Lung (tissue), 12 donors: ENCODE data around the gene RPS2. TPM values are rescaled to one million over a fixed set of nuclear protein-coding genes. Genes with fewer than 3 reads are reported as not detected.
"Not testable (repeated sequence)": the region's sequence is repeated elsewhere in the genome, so short reads cannot be mapped to it uniquely, and the experiment has no call there.

ENCODE experiments used
- ATAC-seq: fragments of 200-7000 bp; cut with Tn5 transposase; one replicate; pipeline ENCODE4 v1.9.1; 2020; ENCODE audit warnings: moderate number of reproducible peaks; ENCODE audit not compliant: insufficient read depth, low FRiP score
- DNase-seq, 3 donors: peaks; one replicate each; pipeline ENCODE4 v3.0.0-alpha.2; 2013 to 2017
- H3K27ac ChIP-seq, 2 donors: one replicate each; pipeline ENCODE4 v1.5.1; 2013; ENCODE audit warnings: mild to moderate bottlenecking in 2 of 2, moderate library complexity in 2 of 2, control low read depth in 1 of 2, inconsistent platforms in 1 of 2, low read depth in 1 of 2, low read length in 1 of 2
- H3K27me3 ChIP-seq, 3 donors: one replicate each; pipeline ENCODE4 v1.5.1; 2013; ENCODE audit warnings: low read length in 2 of 3; ENCODE audit not compliant: control insufficient read depth in 3 of 3, insufficient read depth in 3 of 3
- H3K36me3 ChIP-seq, 4 donors: one replicate each; pipeline ENCODE4 v1.5.1; 2013; ENCODE audit warnings: low read length in 4 of 4, mild to moderate bottlenecking in 1 of 4, moderate library complexity in 1 of 4; ENCODE audit not compliant: control insufficient read depth in 4 of 4, insufficient read depth in 4 of 4
- H3K4me1 ChIP-seq, 5 donors: one replicate each; pipeline ENCODE4 v1.5.1; 2013; ENCODE audit warnings: low read length in 5 of 5, mild to moderate bottlenecking in 2 of 5, moderate library complexity in 1 of 5; ENCODE audit not compliant: control insufficient read depth in 5 of 5, insufficient read depth in 5 of 5
- H3K4me3 ChIP-seq: one replicate; pipeline ENCODE4 v1.5.1; 2013; ENCODE audit warnings: mild to moderate bottlenecking, control low read depth, moderate library complexity
- H3K9ac ChIP-seq, 2 donors: one replicate each; pipeline ENCODE4 v1.5.1; 2013; ENCODE audit warnings: low read length in 2 of 2, control low read depth in 1 of 2; ENCODE audit not compliant: insufficient read depth in 1 of 2
- H3K9me3 ChIP-seq, 4 donors: one replicate each; pipeline ENCODE4 v1.5.1; 2013; ENCODE audit warnings: low read length in 3 of 4, mild to moderate bottlenecking in 1 of 4, moderate library complexity in 1 of 4; ENCODE audit not compliant: control insufficient read depth in 4 of 4, insufficient read depth in 3 of 4
- WGBS, 2 donors: extraction: QIAGEN DNeasy Blood & Tissue Kit; methylation state at CpG; one replicate each; pipeline ENCODE4 v1.1.7; 2013; 5-methylcytosine and 5-hydroxymethylcytosine counted together
- polyA plus RNA-seq, 2 donors: library from polyadenylated mRNA; stranded (reverse); fragments of 200-250 nt; gene quantifications; one replicate each; pipeline ENCODE4 v1.2.1, GENCODE V29; 2013
- total RNA-seq, 2 donors: library from RNA; depleted of rRNA in 1 of 2; stranded (reverse); fragments of >200 nt in 1 of 2; gene quantifications; one replicate each; pipeline ENCODE4 v1.2.1, GENCODE V29; 2014 to 2021
- TF ChIP-seq, protein P1 (sequence below): IDR thresholded peaks from 2 replicates; pipeline ENCODE4 v1.5.1; 2012; ENCODE audit warnings: mild to moderate bottlenecking; ENCODE audit errors: control extremely low read depth, extremely low read depth
- donor health status: control.
- donor health status: control.
- donor health status: Bipolar disorder and iron deficiency.
- donor health status: healthy.
- donor health status: DM: yes; HTN: yes; CAD: no.

Gene RPS2
- total and polyA plus RNA-seq, 4 donors = 1,331 to 5,214 (median 2,779) TPM

DNA sequence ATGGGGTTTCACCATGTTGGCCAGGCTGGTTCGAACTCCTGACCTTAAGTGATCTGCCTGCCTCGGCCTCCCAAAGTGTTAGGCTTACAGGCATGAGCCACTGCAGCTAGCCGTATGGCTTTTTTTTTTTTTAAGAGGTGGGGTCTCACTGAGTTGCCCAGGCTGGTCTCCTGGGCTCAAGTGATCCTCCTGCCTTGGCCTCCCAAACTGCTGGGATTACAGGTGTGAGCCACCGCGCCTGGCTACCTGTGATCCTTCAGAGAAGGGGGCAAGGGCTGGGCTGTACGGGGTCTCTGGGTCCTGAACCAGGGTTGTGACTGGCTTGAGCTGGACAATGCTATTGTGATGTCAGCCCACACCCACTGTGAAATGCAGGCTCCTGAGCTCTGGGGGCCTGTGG is 1.8 kb upstream of the RPS2 start, which contains the start of gene RNF151:
RNF151 (plus strand) TSS at position 397 of the 400 bp plus-strand sequence. CDS start 26 bp downstream, outside the sequence.
- H3K4me1 ChIP-seq = peaks cover 3 to 26% (median 6%) of the 10 kb centered on the region in 5 donors
- no peaks in the 10 kb centered on the region for H3K27me3 ChIP-seq
- DNase-seq = no peak
- ATAC-seq = no peak
- H3K36me3 ChIP-seq = peaks cover 6 to 18% (median 15%) of the 10 kb centered on the region in 4 donors
- H3K9ac ChIP-seq = peak within 1 kb of the TSS; percentile 76 to 78
- WGBS, 2 donors = 99 to 100% methylated on average over 6 of the region's 6 CpGs
- TF ChIP-seq, protein P1, sequence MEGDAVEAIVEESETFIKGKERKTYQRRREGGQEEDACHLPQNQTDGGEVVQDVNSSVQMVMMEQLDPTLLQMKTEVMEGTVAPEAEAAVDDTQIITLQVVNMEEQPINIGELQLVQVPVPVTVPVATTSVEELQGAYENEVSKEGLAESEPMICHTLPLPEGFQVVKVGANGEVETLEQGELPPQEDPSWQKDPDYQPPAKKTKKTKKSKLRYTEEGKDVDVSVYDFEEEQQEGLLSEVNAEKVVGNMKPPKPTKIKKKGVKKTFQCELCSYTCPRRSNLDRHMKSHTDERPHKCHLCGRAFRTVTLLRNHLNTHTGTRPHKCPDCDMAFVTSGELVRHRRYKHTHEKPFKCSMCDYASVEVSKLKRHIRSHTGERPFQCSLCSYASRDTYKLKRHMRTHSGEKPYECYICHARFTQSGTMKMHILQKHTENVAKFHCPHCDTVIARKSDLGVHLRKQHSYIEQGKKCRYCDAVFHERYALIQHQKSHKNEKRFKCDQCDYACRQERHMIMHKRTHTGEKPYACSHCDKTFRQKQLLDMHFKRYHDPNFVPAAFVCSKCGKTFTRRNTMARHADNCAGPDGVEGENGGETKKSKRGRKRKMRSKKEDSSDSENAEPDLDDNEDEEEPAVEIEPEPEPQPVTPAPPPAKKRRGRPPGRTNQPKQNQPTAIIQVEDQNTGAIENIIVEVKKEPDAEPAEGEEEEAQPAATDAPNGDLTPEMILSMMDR = no peak
- peak within 1 kb of the TSS; percentile 71 for H3K4me3 ChIP-seq
- H3K9me3 ChIP-seq = no peaks in the 10 kb centered on the region
- peak within 1 kb of the TSS in 1 of 2 donors; percentile 97 for H3K27ac ChIP-seq

DNA sequence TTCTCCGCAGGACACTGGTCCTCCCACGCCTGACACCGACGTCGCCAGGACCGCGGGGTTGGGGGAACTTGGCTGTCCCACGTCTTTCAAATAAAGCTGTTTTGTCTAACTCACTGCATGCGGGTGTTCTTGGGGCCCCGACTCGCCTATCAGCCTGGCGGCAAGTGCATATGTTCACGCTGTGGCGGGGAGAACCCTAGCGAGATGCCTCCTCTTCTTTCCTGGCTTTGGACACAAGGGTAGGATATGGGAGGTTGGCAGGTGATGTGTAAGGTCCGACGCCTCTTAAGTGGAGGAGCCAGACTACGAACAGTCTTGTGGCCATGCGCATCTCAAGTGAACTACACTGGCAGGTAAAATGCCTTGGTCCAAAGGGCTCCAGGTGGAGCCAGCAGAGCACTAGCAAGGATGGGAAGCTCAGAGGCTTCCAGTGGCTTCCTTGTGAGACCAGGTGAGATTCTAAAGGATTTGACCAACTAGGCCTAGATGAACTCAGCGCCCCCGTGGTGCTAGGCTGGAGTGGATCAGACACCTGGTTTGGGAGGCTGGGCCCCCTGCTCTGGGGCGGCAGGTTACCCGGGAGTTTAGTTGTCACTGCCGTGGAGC is 873 bp upstream of the RPS2 start:
- TF ChIP-seq, protein P1 = no peak
- Histone ChIP-seq H3K27me3 (no peaks in the 10 kb centered on the region), H3K27ac (peak overlapping the region; percentile 97), H3K9ac (peak overlapping the region; percentile 76 to 78), H3K9me3 (no peaks in the 10 kb centered on the region), H3K36me3 (peaks cover 7 to 20% (median 16%) of the 10 kb centered on the region in 4 donors), H3K4me1 (peaks cover 5 to 27% (median 7%) of the 10 kb centered on the region in 5 donors), H3K4me3 (peak overlapping the region; percentile 71)
- ATAC-seq = no peak
- WGBS, 2 donors = 23 to 27% methylated on average over 24 of the region's 24 CpGs
- DNase-seq = no peak

DNA sequence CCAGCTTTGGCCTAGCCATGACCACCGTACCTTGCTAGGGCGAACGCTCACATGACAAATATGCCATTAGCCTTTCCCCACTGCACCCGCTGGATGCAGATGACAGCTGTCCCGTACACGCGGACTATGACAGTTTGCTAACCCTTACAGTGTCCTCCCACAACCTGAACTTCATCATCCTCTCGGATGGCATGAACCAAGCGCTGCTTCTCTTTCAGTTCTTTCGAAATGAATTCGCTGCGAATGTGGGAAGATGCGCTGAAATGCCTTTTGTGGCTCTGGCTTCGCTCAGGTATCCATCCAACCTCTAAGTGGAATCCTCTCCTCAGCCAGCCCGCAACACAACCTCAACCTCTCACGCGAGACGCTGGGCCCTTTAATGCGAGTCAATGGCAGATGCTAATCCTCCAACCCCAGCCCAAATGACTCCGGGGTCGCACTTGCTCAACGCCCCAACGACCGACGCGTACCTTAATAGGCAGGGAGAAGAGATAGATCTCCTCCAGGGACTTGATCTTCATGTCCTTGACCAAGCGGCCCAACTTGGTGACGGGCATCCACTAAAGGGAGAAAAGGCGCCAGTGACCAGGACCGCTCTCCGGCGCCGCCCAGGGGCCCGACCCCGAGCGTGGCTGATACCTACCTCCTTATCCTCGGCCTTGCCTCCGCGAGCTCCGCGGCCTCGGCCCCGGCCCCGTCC is 670 bp downstream of the RPS2 start:
- Histone ChIP-seq H3K4me1 (peaks cover 5 to 35% (median 10%) of the 10 kb centered on the region in 5 donors), H3K36me3 (peaks cover 7 to 20% (median 16%) of the 10 kb centered on the region in 4 donors), H3K4me3 (peak overlapping the region; percentile 94), H3K9ac (peak overlapping the region; percentile 78 to 80), H3K27me3 (no peaks in the 10 kb centered on the region), H3K9me3 (no peaks in the 10 kb centered on the region), H3K27ac (peak overlapping the region; percentile 88 to 97)
- DNase-seq (peak in 1 of 3 donors; percentile 59), ATAC-seq (no peak)
- TF ChIP-seq, protein P1 = no peak
- 9 to 12% methylated on average over 36 to 44 of the region's 44 CpGs for WGBS, 2 donors

DNA sequence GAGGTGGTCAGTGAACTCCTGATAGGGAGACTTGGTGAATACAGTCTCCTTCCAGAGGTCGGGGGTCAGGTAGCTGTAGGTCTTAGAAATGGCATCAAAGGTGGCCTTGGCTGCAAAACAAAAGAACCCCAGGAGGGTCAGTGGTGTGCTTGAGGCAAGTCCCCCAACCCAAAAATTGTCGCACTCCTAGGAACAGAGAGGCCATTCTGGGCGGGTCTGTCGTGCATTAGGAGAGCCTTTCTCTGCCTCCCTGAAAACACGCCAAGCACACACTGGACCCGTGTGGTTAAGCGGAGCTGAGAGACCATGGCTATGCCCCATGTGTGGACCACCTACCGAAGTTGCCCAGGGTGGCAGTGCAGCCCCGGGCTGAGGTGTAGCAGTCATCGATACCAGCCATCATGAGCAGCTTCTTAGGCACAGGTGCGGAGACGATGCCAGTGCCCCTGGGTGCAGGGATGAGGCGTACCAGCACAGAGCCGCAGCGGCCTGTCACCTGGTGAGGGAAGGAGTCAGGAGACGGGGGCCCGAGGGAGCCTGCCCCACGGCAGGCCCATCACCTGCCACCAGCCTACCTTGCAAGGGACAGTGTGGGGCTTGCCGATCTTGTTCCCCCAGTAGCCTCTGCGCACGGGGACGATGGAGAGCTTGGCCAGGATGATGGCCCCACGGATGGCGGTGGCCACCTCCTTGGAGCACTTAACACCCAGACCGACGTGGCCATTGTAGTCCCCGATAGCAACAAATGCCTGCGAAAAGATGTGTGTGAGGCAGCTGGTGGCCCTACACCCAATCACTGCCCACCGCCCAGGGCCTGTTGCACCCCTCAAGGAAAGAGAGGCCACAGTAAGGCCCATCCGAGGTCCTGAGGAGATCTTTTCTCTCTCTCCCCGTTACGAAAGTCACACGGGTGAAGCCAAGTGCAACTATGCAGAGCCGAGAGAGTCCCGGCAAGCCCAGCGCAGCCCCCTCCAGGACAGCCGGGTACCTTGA is 2.2 kb downstream of the RPS2 start:
- H3K27me3 ChIP-seq, DNase-seq, ATAC-seq, H3K9ac ChIP-seq, H3K4me3 ChIP-seq, H3K9me3 ChIP-seq, H3K27ac ChIP-seq: not testable (repeated sequence)
- peaks cover 5 to 37% (median 10%) of the 10 kb centered on the region in 5 donors for H3K4me1 ChIP-seq
- 88 to 89% methylated on average over 31 to 37 of the region's 37 CpGs for WGBS, 2 donors
- peaks cover 7 to 20% (median 16%) of the 10 kb centered on the region in 4 donors for H3K36me3 ChIP-seq
